ENCODE measurements around the gene FAM209B. TPM values are rescaled to one million over a fixed set of nuclear protein-coding genes. Genes with fewer than 3 reads are reported as not detected.

Gene FAM209B, protein sequence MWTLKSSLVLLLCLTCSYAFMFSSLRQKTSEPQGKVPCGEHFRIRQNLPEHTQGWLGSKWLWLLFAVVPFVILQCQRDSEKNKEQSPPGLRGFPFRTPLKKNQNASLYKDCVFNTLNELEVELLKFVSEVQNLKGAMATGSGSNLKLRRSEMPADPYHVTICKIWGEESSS
- total RNA-seq = not detected in 2 replicates

DNA sequence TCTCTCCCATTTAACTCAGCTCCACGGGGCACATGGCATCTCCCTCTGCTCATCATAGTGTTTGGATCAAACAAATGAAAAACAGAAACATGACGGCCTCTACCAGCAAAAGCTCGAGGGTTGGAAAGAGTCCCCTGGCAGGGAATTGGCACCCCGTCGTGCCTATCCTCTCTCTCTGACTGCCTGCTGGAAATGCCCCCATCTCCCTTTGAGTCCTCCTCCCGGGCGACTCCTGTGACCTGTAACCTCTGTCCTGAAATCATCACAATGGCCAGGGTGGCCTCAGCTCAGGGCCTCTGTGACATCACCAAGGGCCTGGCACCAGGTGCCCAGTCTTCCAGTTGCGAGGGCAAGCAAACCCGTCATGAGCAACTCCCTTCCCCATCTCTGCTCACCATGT, at the start of gene FAM209B:
Gene FAM209B (plus strand): TSS at position 301 of the 400 bp plus-strand sequence. CDS start 96 bp downstream, at position 397.

GRCh38 chr20:56524444-56524843, 8.6 kb upstream of the FAM209B start, which contains the start of gene FAM209A:
FAM209A (plus strand) TSS chr20:56524744; CDS start chr20:56524809, 65 bp downstream.

Other genes starting within 250 kb of the FAM209B start
- 34.2 and 39.3 TPM in 2 replicates for gene FAM210B, start 174.3 kb upstream of the FAM209B start, total RNA-seq
- gene AURKA, start 141.0 kb upstream of the FAM209B start, total RNA-seq = 15.2 and 27.0 TPM in 2 replicates
- gene CSTF1, start 140.6 kb upstream of the FAM209B start, total RNA-seq = 27.3 and 29.9 TPM in 2 replicates
- 0.13 TPM in 1 of 2 replicates, not detected in the other for gene CASS4, start 121.0 kb upstream of the FAM209B start, total RNA-seq
- gene RTF2, start 64.6 kb upstream of the FAM209B start, total RNA-seq = 85.5 and 94.3 TPM in 2 replicates
- 0.12 TPM in 1 of 2 replicates, not detected in the other for gene FAM209A, start 8.5 kb upstream of the FAM209B start, total RNA-seq
- not detected in 2 replicates for gene TFAP2C, start 96.1 kb downstream of the FAM209B start, total RNA-seq